SJCRH30 (cell line): Measurements from ENCODE around the gene DPAGT1. TPM values are rescaled to one million over a fixed set of nuclear protein-coding genes. Genes with fewer than 3 reads are reported as not detected.
"Not testable (repeated sequence)": the region's sequence is repeated elsewhere in the genome, so short reads cannot be mapped to it uniquely, and the experiment has no call there.

Experiments used
- DNase-seq, 2 experiments: peaks; one replicate each; pipeline ENCODE4 v3.0.0-alpha.2; 2015 to 2020
- H3K27ac ChIP-seq: fragments of 250-450 bp; sonication (Bioruptor Pico); 2 replicates; pipeline ENCODE4 v1.5.1; 2020; ENCODE audit warnings: mild to moderate bottlenecking, moderate library complexity
- H3K27me3 ChIP-seq: fragments of 250-450 bp; sonication (Bioruptor Pico); 2 replicates; pipeline ENCODE4 v1.5.1; 2020; ENCODE audit warnings: mild to moderate bottlenecking, moderate library complexity
- H3K36me3 ChIP-seq: fragments of 250-450 bp; sonication (Bioruptor Pico); 2 replicates; pipeline ENCODE4 v1.5.1; 2020; ENCODE audit warnings: mild to moderate bottlenecking, moderate library complexity
- H3K4me1 ChIP-seq: fragments of 250-450 bp; sonication (Bioruptor Pico); 2 replicates; pipeline ENCODE4 v1.5.1; 2020; ENCODE audit warnings: mild to moderate bottlenecking, moderate library complexity
- H3K4me3 ChIP-seq: fragments of 250-450 bp; sonication (Bioruptor Pico); 2 replicates; pipeline ENCODE4 v1.5.1; 2020; ENCODE audit warnings: mild to moderate bottlenecking, moderate library complexity
- H3K9me3 ChIP-seq: fragments of 250-450 bp; sonication (Bioruptor Pico); replicated peaks from 2 replicates; pipeline ENCODE4 v1.5.1; 2020; ENCODE audit warnings: mild to moderate bottlenecking, moderate library complexity
- total RNA-seq: library from RNA; depleted of rRNA; stranded (reverse); fragments of >200 nt; shearing (Covaris generic); gene quantifications from 2 replicates; pipeline ENCODE4 v1.2.3, GENCODE V29; 2014; rRNA removed

DPAGT1 gene
- total RNA-seq = 23.7 and 24.0 TPM in 2 replicates

- peak within 1 kb of the TSS; percentile 96 for H3K27ac ChIP-seq
- no peaks in the 10 kb centered on the region for H3K27me3 ChIP-seq
- no peaks in the 10 kb centered on the region for H3K9me3 ChIP-seq
- H3K4me3 ChIP-seq = peak within 1 kb of the TSS; percentile 90
- H3K4me1 ChIP-seq = peaks cover 8% of the 10 kb centered on the region
- peak; percentile 91 to 94 for DNase-seq
- no peaks in the 10 kb centered on the region for H3K36me3 ChIP-seq
These were observed at the start of gene DPAGT1 for GRCh38 chr11:119101759-119102423. Gene DPAGT1, minus strand, starts transcription at chr11:119101853. Its CDS starts 198 bp downstream, at chr11:119101655.

GRCh38 chr11:119149786-119150275 is 48.2 kb upstream of the DPAGT1 start:
- H3K27me3 ChIP-seq = peaks cover 13% of the 10 kb centered on the region; the same call in 1 of the 2 replicates
- H3K27ac ChIP-seq = no peak overlapping the region
- peak overlapping the region; percentile 60 for H3K4me3 ChIP-seq
- no peaks in the 10 kb centered on the region for H3K36me3 ChIP-seq
- H3K4me1 ChIP-seq = no peaks in the 10 kb centered on the region; the same call in 1 of the 2 replicates
- H3K9me3 ChIP-seq = no peaks in the 10 kb centered on the region
- no peak for DNase-seq

GRCh38 chr11:119149018-119149785 is 47.5 kb upstream of the DPAGT1 start, which contains the start of gene ABCG4:
Gene ABCG4, plus strand, starts transcription at chr11:119149052. Its CDS starts 914 bp downstream, at chr11:119149966.
- Histone ChIP-seq H3K4me1 (no peaks in the 10 kb centered on the region; the same call in 1 of the 2 replicates), H3K27me3 (peaks cover 13% of the 10 kb centered on the region; the same call in 1 of the 2 replicates), H3K9me3 (no peaks in the 10 kb centered on the region), H3K4me3 (peak within 1 kb of the TSS; percentile 60), H3K27ac (no peak within 1 kb of the TSS), H3K36me3 (no peaks in the 10 kb centered on the region)
- peak; percentile 30 to 37 for DNase-seq

GRCh38 chr11:119148720-119149017 is 47.0 kb upstream of the DPAGT1 start:
- H3K4me1 ChIP-seq = no peaks in the 10 kb centered on the region; the same call in 1 of the 2 replicates
- no peak overlapping the region for H3K27ac ChIP-seq
- DNase-seq = no peak
- no peaks in the 10 kb centered on the region for H3K36me3 ChIP-seq
- peaks cover 13% of the 10 kb centered on the region; the same call in 1 of the 2 replicates for H3K27me3 ChIP-seq
- H3K9me3 ChIP-seq = no peaks in the 10 kb centered on the region
- H3K4me3 ChIP-seq = peak overlapping the region; percentile 60

GRCh38 chr11:119147604-119148333 is 46.1 kb upstream of the DPAGT1 start:
- H3K4me1 ChIP-seq = no peaks in the 10 kb centered on the region; the same call in 1 of the 2 replicates
- H3K36me3 ChIP-seq = no peaks in the 10 kb centered on the region
- no peaks in the 10 kb centered on the region for H3K9me3 ChIP-seq
- H3K27ac ChIP-seq = no peak overlapping the region
- H3K27me3 ChIP-seq = peaks cover 11% of the 10 kb centered on the region; the same call in 1 of the 2 replicates
- peak in 1 of 2 experiments; percentile 19 for DNase-seq
- no peak overlapping the region for H3K4me3 ChIP-seq

- Histone ChIP-seq H3K36me3 (no peaks in the 10 kb centered on the region), H3K9me3 (no peaks in the 10 kb centered on the region), H3K4me1 (no peaks in the 10 kb centered on the region; the same call in 1 of the 2 replicates), H3K27ac (no peak overlapping the region), H3K4me3 (no peak overlapping the region), H3K27me3 (peaks cover 8% of the 10 kb centered on the region; the same call in 1 of the 2 replicates)
- no peak for DNase-seq
These were observed 43.9 kb upstream of the DPAGT1 start for GRCh38 chr11:119145551-119145950.

GRCh38 chr11:119144825-119145486 is 43.3 kb upstream of the DPAGT1 start:
- DNase-seq = peak; percentile 70 to 76
- Histone ChIP-seq H3K36me3 (no peaks in the 10 kb centered on the region), H3K27me3 (peaks cover 2% of the 10 kb centered on the region; the same call in 1 of the 2 replicates), H3K4me1 (no peaks in the 10 kb centered on the region; the same call in 1 of the 2 replicates), H3K9me3 (no peaks in the 10 kb centered on the region), H3K27ac (no peak overlapping the region), H3K4me3 (no peak overlapping the region)

GRCh38 chr11:119139276-119139675 is 37.6 kb upstream of the DPAGT1 start:
- H3K27ac ChIP-seq, H3K4me1 ChIP-seq, H3K36me3 ChIP-seq, H3K27me3 ChIP-seq, H3K9me3 ChIP-seq, H3K4me3 ChIP-seq, DNase-seq: not testable (repeated sequence)

GRCh38 chr11:119134389-119134978 is 32.8 kb upstream of the DPAGT1 start:
- no peaks in the 10 kb centered on the region for H3K9me3 ChIP-seq
- H3K36me3 ChIP-seq = peaks cover 7% of the 10 kb centered on the region
- H3K27me3 ChIP-seq = no peaks in the 10 kb centered on the region
- no peak overlapping the region for H3K27ac ChIP-seq
- no peaks in the 10 kb centered on the region for H3K4me1 ChIP-seq
- no peak overlapping the region for H3K4me3 ChIP-seq
- no peak for DNase-seq

- no peak for DNase-seq
- Histone ChIP-seq H3K4me3 (no peak overlapping the region), H3K36me3 (peaks cover 7% of the 10 kb centered on the region), H3K9me3 (no peaks in the 10 kb centered on the region), H3K4me1 (no peaks in the 10 kb centered on the region), H3K27ac (no peak overlapping the region), H3K27me3 (no peaks in the 10 kb centered on the region)
These were observed 29.0 kb upstream of the DPAGT1 start for GRCh38 chr11:119130662-119131061.

GRCh38 chr11:119126675-119127268 is 25.1 kb upstream of the DPAGT1 start:
- Histone ChIP-seq H3K36me3 (0 out of 2 replicates have a peak, but pooled peaks cover 2% of the 10 kb centered on the region), H3K27me3 (no peaks in the 10 kb centered on the region), H3K9me3 (no peaks in the 10 kb centered on the region)

GRCh38 chr11:119125821-119126220 is 24.2 kb upstream of the DPAGT1 start:
- Histone ChIP-seq H3K27ac (no peak overlapping the region), H3K36me3 (0 out of 2 replicates have a peak, but pooled peaks cover 2% of the 10 kb centered on the region)

More at GRCh38 chr11:119126675-119127268, 25.1 kb upstream of the DPAGT1 start:
- no peak for DNase-seq
- no peak overlapping the region for H3K27ac ChIP-seq
- no peak overlapping the region for H3K4me3 ChIP-seq
- no peaks in the 10 kb centered on the region for H3K4me1 ChIP-seq

GRCh38 chr11:119121811-119122124 is 20.1 kb upstream of the DPAGT1 start:
- Histone ChIP-seq H3K27me3 (no peaks in the 10 kb centered on the region), H3K36me3 (0 out of 2 replicates have a peak, but pooled peaks cover 2% of the 10 kb centered on the region), H3K4me3 (peak overlapping the region; percentile 99), H3K4me1 (peaks cover 9% of the 10 kb centered on the region), H3K27ac (peak overlapping the region; percentile 49; the same call in 1 of the 2 replicates), H3K9me3 (no peaks in the 10 kb centered on the region)
- DNase-seq = no peak

More at GRCh38 chr11:119125821-119126220, 24.2 kb upstream of the DPAGT1 start:
- H3K9me3 ChIP-seq = no peaks in the 10 kb centered on the region
- H3K4me1 ChIP-seq = peaks cover 1% of the 10 kb centered on the region
- DNase-seq = no peak
- no peak overlapping the region for H3K4me3 ChIP-seq
- H3K27me3 ChIP-seq = no peaks in the 10 kb centered on the region
